Medulla oblongata (tissue), 1 donor: ENCODE data around the gene N4BP2.

Experiments used
- DNase-seq: peaks from one replicate; pipeline ENCODE4 v3.0.0-alpha.2; 2015; ENCODE audit errors: extremely low spot score

Gene N4BP2

DNA sequence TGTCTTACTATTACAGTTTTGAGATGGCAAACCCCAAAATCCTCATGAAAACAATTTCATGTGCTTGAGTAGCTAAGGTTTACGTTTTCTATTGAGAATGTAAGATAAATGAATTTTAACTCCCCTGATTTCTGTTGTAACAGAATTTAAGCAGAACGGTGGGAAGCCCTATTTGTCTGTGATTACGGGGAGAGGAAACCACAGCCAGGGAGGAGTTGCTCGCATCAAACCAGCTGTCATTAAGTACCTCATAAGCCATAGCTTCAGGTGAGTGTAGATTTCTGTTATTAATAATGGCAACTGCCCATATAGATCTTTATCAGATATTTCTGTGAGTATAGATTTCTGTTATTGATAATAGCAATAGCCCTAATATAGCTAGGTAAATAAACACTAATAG is 96.0 kb downstream of the N4BP2 start:
- no peak for DNase-seq

DNA sequence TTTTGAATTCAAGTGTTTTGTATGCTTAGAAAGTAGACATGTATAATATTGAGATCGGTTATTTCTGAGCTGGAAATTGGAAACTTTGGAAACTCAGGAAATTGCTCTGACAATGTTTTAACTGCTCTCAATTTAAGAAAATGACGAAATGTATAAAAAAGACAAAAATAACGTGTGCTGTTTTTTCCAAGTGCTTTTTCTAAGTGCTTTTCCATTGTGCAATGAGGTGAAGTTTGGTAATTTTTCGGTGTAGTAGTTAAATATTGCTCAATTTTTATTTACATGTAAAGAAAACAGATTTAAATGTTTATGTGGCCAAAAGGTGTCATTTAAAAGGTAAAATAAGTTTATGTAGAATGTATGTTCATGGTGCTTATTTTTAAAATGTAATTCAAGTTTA is 100.8 kb downstream of the N4BP2 start:
- DNase-seq = no peak

DNA sequence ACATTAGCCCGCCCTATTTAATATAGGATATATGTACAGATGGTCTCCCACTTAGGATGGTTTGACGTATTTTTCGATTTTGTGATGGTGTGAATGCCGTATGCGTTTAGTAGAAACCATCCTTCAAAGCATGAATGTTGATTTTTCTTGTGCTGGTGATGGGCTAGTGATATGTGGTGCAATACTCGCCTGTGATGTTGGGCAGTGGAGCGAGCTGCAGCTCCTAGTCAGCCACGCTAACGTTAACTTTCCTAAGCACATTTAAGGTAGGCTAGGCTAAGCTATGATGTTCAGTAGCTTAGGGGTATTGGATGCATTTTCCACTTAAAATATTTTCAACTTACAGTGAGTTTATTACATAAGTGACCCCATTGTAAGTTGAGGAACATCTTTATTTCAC is 103.6 kb downstream of the N4BP2 start:
- DNase-seq = no peak

DNA sequence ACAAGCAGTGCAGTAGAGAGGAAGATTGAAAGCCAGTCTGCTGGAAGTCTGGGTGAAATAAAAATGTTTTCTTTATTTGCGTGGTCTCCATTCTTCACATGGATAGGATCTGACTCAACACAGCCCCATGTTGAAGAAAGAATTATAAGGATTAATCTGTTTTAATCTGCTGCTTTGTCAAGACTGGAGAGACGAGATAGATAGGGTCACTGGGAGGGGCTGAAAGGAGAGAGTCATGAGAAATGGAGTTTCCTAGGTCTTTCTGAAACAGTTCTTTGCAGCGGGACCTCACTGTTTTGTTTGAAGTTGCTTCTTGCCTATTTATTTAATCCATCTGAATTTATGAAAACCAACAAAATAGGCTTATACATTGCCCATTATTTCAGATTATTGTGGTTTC is 107.8 kb downstream of the N4BP2 start:
- no peak for DNase-seq

DNA sequence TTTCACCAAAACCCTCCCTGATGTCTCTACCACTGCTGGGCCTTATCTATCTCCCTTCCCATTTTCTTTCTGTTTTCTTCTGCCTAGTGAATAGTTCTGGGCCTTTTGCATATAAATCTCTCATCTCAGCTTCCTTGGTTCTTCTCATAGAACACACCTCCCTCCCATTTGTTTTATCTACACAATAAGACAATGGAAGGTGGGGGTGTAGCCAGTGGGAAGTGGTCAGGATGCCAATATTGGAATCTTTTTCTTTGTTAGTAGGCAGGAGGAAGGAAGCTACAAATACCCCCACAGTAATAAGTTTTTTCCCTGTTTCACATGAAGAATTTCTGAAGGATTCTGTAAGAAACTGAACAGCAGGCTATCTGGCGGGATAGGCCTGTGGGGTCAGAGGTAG is 109.3 kb downstream of the N4BP2 start:
- no peak for DNase-seq

DNA sequence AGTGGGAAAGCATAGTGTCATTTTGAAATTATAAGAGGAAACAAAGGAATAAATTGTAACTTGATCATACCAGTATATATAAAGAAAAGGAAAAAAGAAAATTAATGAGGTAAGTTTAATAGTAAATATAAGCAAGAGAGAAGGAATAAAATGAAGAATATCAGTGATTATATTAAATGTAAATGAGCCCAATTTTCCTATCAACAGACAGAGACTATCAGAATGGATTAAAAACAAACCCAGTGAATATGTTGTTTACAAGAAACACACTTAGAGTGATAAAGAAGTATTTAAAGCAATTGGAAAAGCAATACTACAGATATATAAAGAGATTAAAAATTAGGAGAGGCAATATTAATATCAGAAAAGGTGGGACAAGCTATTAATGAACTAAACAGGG is 111.4 kb downstream of the N4BP2 start:
- no peak for DNase-seq

DNA sequence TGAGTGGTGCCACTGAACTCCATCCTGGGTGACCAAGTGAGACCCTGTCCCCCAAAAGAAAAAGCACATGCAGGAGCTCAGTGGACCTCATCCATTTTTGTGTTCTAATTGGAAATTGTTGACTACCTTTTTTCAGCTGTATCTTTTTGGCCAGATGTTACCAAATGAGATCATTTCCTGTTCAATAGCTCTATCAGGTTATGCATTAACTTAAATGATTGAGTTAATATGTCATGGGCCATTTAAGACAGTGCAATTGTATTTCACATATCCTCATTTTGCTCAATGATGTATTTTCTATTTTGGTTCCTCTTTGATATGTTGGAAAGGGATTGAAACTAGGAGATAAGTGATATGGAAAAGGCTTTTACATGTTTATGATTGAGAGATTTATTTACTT is 113.9 kb downstream of the N4BP2 start:
- DNase-seq = no peak

DNA sequence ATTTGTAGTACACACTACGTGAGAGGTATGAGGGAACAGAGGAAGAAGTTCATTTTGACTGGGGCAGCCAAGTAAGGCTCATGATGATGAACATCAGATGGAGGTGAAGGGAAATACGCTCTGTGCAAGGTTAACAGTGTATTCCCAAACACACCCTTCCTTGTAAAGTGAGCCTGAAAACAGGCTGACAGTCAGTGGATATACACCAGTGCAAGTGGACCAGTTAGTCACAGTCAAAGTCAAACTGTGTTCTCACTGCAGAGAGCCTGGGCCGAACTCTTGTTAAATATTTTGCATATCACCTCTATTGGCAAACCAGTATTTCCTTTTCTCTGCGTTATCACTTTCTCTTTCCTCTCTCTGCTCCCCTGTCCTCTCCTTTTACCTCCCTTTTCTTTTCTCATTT is 116.8 kb downstream of the N4BP2 start:
- DNase-seq = no peak

DNA sequence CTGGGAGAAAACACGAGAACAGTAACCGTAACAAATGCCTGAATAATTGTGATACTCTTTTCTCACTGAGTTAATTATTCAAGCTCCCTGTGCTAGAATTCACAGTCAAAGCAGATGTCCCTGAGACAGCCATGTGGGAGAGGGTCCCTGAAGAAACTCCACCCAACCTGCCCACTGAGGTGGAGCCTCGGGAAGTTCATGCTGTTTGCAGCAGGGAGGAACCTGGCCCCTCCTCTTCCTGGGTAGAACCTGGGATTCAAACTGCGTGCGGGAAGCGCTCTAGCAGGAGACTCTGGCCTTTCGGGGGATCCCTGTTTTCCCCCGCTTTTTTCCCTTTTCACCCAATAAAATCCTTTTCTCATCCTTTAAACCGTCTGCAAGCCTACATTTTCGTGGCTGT is 120.0 kb downstream of the N4BP2 start:
- DNase-seq = no peak

DNA sequence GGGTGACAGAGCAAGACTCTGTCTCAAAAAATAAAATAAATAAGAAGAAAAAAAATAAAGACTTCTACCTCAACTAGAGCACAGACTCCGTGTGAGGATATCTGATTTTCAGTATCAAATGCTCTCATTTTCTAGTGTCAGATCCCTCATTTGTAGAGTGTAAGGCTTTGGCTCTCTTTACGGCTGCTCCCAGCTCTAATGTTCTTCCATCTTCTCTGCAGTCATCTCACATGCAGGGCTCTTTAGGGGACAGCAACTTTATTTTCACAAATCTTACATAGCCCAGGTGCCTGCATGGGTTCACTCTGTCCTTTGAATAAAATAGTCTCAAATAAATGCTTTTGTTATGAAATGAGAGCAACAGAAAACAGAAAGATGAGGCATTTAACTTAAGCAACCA is 120.9 kb downstream of the N4BP2 start:
- DNase-seq = no peak

DNA sequence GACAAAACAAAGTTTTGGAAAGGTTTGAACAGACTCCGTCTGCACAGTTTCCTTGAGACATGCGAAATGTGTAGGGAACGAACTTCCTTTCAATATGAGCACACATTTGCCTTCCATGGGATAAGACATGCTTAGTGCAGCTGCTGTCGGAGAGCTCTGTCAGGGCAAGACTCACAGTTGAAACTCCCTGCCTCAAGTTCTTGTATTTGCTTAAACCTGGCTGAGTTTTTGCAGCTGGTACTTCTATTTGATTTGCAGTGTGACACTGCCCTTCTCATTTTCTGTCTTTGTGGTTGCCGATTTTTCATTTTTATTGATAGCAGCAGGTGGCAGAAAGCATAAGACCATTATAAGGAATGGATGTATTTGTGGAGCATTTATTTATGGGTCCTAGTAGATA is 122.0 kb downstream of the N4BP2 start:
- DNase-seq = no peak

DNA sequence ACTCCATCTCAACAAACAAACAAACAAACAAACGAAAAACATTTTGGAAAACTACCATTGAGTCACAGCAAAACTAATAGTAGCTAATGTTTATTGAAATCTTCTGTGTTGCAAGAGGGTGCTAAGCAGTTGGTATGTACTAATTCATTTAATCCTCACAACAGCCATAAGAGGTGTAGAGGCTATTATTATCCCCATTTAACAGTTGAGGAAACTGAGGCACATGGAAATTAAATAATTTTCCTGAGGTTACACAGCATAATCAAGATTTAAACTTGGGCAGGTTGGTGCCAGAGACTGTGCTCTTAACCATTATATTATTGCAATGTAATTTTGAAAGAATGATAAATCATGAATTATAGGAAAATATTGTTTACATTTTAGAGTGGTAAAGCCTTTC is 122.7 kb downstream of the N4BP2 start:
- no peak for DNase-seq

DNA sequence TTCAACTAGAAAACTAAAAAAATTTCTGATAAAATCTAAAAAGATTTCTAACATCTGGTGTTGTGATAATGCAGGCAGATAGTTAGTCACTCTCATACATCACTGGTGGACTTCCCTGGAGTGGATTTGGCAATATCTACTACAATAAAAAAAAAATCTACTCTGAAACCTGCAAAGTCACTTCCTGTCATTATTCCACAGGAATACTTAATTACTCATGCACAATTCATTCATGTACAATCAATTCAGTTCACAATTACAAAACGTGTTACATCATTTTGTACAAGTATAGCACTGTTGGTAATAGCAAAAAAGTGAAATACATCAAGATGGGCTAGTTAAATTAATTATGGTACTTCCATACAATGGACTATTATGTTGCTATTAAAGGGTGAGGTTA is 123.7 kb downstream of the N4BP2 start:
- no peak for DNase-seq

DNA sequence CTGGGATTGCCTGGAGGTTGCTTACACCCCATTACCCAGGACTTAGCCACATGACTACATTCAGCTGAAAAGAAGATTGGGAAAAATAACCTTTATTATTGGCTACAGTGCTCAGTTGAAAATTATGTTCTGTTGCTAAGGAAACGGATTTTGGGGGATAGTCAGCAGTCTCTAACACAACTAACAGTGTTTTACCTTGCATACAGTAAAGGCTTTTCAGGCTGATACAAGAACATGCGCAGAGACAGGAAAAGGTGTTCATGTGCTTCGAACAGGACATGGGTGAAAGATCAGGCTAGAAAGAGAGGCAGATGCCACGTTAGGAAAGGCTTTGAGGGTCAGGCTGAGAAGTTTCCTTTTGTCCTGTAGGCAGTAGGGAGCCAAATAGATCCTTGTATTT is 125.4 kb downstream of the N4BP2 start:
- DNase-seq = no peak

DNA sequence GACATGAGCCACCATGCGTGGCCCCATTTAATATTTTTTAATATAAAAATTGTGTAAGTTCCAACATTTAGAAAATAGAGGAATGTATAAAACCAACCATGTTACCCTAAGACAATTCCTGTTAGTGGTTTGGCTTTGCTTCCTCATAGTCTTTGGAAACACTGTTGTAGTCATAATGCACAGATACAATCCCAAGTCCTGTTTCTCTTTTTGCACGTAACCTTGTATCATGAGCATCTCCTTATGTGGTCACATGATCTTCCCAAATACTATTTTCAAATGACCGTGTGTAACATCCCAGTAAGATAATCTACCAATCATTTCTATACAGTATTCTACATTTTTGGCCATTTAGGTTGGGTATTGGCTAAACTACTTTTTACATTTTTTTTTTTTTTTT is 126.3 kb downstream of the N4BP2 start:
- no peak for DNase-seq

DNA sequence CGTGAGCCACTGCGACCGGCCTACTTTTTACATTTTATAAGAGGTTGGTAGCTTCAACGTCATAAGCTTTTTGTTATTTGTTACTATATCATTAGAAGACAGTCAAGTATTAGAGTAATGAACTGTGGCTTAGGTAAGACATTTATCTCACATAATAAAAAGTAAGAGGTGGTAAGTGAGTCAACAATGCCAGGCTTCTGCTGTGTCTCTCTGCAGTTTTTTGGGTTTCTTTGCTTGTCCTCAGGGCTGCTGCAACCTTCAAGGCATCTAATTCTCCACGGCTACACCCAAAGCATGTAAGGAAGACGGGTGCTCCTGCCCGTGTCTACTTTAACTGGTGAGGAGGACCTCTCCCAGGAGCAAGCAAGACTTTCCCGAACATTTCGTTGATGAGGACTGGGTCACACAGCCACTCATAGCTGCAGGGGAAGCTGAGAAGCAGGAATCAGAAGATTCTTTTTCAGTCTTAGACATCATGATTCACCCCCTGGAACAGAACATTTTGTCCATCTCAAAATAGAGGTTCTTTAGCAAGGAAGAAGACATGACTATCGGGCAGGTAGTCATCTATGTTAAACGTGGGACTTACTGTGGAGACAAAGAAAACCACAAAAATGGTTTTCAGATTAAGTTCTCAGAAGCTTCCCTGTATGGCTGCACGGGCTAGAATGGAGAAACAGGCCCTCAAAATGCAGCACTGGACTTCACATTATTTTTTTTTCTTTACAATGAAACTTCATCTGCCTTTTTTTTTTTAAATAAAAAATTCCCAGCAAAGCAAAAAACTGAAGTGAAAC is 127.2 kb downstream of the N4BP2 start:
- DNase-seq = no peak

DNA sequence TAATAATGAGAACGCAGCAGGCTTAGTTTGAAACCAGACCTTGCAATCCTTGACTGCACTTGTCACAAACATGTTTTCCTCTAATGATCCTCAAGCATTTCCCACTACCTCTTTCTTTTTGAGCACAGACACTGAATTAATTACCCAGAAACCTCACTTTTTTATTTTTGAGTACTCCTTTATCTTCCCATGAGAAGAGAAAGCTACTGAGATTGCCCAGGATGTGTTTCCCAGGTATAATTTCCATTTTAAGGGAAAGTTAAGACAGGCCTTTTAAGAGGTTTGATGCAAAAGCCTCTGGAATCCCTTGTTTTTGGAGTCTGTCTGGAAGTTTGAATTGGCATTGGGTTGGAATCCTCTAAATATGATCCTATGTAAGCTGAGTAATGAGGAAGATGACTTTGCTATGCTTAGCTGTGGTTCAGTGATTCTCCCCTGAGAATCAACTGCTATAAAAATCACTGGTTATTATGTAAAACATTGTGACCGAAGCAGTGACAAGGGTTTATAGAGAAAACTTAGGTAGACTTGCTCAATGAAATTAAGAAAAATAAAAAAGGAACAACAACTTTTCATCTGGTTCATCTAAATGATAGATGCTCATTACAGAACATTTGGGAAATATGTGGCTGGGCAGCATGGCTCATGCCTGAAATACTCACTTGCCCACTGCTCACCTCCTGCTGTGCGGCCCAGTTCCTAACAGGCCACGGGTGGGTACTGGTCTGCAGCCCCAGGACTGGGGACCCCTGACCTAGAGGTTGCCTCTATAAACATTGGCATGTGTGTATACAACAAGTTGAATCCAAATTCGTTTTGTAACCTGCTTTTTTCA is 129.4 kb downstream of the N4BP2 start:
- DNase-seq = no peak

DNA sequence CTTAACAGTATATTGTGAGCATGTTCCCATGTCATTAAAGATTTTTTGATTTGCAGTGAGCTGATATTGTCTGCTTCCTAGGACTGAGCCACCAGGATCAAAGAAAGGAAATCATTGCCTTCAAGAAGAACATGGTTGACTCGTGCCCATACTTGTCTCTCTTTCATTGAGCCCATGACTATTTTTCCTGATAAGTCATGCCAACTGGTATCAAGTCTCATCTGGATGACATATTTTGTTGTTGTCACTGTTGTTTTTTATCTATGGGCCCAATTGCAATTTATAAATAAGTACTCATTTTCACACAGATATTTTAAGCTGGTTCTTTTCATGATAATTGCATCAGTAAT is 130.0 kb downstream of the N4BP2 start:
- DNase-seq = no peak

DNA sequence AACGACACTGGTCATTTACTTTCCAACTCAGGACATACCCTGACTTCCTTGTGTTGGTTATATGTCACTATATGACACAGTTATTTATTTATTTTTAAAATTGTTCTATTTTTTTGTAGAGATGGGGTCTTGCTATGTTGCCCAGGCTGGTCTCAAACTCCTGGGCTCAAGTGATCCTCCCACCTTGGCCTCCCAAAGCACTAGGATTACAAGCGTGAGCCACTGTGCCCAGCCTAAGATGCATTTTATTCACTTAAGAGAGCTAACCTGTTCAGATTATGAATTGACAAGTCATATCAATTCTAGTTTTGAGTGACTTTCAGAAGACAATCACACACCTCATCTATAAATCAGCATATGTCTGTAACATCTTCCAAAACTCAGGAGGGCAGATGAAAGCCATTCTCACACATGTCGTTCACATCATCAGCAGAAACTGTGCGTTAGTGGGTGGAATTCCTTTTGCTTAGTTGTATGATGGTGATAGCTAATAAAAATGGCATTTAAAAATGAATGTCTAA is 130.8 kb downstream of the N4BP2 start:
- DNase-seq = no peak

DNA sequence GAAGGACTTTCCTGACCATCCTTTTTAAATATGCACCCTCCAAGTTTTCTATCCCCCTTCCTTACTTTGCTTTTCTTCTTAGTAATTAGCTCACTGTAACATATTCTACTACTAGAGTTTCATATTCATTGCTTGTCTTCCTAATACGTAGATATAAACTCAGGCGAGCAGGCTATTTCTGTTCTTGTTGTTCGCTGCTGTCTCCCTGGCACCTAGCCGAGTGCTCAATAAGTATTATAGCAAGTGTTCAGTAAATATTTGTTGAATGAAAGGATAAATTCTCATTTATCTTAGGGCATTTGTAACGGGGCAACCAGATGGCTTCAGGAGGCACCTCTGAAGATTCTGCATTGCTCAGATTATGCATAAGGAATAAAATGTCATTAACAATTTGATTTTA is 133.4 kb downstream of the N4BP2 start:
- no peak for DNase-seq

DNA sequence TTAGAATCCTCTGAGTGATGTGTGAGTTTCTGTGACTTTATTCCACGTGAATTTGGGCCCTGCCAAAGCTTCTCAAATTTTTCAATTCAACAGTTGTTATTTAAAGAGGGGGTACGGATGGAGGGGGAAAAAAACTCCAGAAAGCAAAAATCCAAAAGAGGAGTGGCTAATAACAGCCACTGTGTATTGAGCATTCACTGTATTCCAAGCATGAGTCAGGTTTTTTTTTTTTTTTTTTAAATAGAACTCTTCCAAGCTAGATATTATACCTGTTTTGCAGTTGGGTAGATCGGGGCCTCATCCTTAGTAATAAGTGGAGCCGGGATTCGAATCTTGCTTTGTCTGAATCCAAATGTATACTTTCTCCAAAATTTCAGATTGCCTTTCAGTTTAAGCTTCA is 133.8 kb downstream of the N4BP2 start:
- DNase-seq = no peak

DNA sequence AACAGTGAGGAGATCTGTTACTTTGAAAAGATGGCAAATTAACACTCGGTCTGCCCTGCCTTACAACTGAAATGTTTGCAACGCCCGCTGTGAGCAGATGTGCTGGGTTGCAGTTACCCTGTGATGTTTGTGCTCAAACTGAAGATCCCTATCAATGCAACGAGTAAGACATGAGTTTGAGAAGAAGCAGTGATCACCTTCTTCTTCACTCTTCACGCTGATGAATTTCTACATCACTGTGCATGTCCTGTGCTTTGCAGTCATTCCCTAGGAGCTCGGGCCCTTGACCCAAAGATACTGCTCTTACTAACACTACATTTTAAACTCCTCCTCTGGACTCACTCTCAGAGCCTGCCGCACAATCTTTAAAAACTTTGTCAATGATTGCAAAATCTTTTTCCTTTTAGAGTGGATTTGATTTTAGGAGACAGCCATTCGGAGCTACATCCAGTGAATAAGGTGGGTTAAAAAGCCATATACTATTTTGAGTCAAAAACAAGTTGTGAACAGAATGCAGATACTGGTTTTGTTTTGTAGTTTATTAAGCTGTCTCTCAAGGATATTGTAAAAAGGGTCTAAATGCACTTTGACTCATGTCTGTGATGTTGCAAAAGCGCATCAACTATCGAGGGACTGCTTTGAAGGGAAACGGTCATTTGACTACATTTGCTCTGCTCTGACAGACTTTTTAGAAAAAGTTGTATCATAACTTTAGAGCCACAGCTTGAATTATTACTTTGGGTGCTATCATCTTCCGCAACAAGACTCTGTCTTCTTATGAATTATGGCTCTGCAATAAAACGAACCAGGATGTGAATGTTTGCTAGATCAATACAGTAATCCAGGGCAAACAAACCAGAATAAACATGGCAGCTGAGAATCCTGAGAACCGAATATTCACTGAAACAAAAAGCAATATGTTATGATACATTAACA is 134.5 kb downstream of the N4BP2 start:
- DNase-seq = no peak
